ENCODE measurements around the gene PRICKLE2.
"Not testable (repeated sequence)": the region's sequence is repeated elsewhere in the genome, so short reads cannot be mapped to it uniquely, and the experiment has no call there.

PRICKLE2 gene

DNA sequence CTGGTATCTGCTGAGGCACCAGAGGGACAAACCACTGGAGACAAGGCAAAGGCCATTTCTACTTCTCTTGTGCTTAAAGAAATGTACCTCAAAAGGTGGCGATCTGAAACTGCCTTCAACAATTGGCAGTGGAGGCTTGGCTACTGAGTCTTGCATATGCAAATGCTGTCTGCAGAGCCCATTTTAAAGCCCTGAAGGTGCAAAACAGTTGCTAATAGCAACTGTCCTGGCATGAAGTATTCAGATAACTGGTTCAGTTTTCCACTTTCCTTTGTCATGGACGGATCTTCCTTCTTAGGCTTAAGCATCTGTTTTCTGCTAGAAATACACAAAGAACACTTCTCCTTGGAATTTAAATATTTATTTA lies 130.6 kb downstream of the PRICKLE2 start:
- DNase-seq = no peak

DNA sequence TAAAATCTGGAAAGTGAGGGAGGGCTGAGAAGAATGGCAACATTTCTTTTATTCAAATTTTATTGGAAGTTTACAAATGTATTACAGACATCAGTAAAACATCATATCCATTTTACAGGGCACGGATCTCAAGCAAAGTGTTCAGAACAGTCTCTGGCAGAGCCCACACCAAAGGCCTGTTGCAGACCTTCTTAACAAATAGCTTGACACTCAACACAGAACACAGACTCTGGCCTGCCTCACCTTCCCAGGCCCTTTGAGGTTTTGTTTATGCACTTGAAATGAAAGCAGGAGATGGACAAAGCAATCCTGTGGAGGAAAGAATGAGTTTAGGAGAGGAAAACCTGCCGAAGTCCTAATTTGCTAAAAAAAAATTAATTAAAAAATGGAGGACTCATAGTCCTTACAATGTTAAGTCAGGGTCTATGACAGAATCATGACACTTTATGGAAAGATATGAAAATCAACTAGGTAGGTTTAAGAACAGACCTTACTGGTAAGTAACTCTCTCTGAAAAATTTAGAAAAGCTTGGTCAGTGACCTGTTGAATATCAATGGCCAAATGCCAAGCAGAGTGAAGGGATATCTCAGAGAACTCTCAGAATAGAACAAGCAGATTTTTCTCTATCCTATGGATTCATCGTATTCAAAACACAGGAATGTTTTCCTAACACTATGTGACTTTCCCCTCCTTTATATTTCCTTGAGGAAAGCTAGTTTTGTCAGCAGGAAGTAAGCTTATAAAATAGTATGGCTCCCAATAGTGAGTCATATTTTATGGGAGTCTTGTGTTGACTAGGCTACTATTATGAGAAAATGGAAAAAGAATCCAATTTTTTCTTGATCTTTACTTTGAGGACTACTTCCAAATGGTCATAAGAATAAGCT lies 131.2 kb downstream of the PRICKLE2 start:
- DNase-seq = no peak

DNA sequence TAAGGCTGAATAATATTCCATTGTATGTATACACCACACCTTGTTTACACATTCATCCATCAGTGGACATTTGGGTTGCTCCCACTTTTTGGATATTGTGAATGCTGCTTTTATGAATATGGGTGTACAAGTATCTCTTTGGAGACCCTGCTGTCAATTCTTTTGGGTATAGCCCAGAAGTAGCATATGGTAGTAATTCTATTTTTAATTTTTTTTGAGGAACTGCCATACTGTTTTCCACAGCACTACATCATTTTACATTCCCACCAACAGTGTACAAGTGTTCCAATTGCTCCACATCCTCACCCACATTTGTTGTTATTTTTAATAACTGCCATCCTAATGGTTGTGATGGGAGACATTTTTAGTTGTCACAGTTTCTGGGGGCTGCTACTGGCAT lies 132.1 kb downstream of the PRICKLE2 start:
- DNase-seq = no peak

DNA sequence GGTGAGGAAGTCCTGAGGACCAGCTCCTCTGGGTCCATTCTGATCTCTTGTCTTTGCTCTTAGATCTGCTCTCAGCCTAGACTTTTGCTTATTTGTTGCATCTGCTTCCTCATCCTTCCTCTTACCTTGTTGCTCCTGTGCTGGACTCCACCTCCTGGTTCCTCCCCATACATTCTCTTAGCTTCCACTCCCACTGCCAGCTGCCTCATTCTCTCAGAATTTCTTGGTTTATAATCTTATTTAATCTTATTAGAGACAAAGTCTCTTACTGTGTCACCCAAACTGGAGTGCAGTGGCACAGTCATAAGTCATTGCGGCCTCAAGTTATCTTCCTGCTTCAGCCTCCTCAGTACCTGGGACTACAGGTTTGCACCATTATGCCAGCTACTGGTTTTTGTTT lies 133.8 kb downstream of the PRICKLE2 start:
- no peak for DNase-seq

DNA sequence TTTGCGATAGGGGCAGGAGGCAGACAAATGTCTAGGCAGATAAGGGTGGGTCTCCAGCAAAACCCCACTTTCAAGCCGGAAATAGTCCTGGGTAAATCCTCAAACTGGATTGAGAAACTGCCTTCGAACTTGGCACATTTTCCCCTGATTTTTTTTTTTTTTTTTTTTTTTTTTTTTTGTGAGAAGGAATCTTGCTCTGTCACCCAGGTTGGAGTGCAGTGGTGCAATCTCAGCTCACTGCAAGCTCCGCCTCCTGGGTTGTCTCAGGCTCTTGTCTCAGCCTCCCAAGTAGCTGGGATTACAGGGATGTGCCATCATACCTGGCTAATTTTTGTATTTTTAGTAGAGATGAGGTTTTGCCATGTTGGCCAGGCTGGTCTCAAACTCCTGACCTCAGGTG lies 135.9 kb downstream of the PRICKLE2 start:
- DNase-seq = not testable (repeated sequence)

DNA sequence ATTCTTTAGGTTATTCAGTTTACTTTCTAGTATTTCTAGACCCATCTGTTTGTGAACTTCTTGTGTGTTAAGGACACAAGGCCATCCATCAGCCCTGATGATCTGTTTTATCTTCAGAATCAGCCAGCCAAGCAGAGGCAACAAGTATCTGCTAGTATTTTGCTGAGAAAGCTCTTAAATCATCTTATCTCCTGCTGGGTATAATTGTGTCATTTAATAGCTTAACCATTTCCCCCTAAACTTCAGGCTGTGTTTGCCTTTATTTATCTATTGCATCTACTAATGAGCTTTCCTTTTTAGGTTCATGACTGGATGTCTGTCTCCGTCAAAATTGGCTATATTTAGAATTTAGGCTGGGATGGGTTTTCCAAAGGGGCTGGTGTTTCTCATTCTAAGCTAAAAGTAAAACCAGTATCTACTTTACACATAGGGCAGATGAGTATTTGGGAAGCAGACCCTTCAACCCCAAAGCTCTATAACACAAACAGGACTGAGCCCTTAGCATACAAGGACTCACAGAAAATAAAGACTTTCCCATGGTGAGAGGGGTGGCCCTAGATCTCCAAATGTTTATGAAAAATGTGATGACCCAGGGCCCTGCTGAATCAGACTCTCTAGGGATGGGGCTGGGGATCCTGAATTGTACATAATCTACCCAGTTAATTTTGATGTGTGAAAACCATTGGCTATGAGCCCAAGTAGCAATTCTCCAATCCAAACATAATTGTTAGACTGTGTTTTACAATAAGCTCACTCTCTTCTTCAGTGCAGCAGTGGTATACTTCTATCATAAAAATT lies 136.7 kb downstream of the PRICKLE2 start:
- DNase-seq = peak; percentile 85

DNA sequence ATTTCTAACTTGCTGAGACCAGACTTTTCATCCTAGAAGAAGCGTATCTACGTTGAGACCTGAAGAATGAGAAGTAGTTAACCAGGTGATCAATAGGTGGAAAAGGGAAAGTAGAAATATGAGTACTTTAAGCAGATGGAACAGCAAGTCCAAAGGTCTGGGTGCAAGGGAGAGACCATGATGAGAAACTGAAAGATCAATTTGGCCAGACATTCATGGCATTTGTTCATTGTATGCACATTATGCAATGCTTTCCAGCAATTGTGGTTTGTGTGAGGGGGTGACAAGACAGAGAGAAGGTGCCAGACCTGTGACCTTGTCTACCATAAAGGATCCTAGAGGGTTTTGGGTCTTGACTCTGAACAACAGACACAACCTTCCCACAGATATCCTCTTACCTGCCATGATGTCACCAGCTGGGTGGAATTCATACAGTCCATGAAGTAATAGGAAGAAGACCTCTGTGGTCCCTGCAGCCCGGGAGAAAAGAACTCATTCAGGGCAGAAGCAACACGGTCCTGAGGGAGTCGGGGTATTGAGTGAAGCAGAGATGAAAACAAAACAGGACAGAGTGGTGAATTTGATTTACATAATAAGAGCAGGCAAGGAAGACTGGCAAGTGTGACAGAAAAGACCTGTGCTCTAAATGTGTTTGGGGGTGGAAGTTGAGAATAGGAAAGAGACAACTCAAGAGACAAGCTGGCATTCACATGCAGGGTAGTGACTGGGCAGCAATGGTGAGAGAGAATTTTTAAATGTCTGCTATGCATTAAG lies 138.6 kb downstream of the PRICKLE2 start:
- DNase-seq = no peak

DNA sequence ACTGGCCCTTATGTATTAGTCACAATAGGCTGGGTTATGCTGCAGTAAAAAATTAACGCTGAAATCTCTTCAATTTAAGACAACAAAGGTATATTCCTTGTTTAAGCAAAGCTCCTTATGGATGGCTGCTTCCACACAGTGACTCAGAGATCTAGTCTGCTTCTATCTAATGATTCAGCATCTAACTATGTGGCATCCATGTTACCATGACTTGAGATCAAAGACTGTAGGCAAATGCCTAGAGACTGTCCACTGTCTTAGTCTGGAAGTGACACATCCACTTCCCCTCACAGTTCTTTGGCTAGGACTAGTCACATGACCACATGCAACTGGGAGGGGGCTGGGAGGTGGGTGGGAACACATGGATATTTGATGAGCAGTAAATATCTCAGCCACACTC lies 140.6 kb downstream of the PRICKLE2 start:
- peak; percentile 100 for DNase-seq

DNA sequence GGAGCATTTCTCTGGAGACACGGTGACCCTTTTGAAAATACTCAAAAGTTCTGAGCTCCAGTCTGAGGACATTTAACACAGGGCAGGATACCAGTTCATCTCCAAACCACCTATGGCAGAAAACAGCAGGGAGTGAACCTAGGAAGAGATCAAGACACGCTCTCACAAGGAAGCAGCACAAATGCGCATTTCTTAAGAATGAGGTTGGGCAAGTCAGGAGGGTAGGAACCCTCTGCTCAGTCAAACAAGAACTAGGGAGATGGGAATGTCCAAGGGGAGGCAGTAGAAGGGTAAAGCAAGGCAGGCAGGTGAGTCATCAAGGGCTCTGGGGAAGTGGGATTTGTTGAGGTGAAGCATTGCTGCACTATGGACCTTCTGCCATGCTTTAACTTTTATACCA lies 141.7 kb downstream of the PRICKLE2 start:
- DNase-seq = no peak

DNA sequence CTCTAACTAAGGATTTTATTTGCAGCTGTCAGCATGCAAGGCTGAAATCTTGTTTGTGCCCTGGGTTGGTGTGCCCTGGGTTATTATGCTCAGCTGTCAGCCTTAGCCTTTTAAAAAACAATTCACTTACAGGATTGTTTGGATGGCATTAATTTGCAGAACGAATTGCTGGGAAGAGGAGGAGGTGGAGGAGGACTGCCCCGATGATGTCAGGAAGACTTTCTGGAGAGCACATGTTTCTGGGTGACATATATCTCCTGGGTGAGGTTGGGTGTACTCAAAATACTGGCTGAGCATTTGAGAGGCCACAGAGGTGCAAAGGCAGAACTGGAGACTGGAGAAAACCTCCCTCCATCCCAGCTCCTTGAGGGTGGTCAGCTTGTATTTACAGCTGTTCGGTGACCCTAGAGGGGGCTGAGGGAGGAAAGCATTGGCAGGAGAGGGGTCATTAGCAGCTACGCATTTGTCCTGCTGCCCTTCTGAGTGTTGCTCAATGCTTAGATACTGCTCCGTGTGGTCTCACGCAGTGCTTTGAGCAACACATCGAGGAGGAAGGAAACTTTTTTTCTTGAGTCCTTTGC lies 142.2 kb downstream of the PRICKLE2 start:
- no peak for DNase-seq

DNA sequence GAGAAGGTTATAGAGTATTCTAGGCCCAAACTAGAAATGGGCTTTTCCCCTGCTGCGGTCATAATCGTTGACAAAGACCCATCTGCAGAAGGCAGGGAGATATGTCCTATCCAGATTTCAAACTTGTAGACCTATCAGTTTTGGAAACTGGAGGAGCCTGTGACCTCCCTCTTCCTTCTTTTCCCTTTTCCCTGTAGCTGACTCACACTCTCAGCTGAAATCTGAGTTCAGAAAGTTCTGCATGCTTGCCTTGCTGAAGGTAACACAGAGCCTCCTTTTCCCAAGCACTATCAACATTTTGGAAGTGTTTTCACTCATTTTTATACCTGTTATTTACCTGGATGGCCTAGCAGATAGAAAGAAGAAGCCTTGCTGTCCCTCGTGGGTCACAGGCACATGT lies 142.9 kb downstream of the PRICKLE2 start:
- DNase-seq = peak; percentile 39

DNA sequence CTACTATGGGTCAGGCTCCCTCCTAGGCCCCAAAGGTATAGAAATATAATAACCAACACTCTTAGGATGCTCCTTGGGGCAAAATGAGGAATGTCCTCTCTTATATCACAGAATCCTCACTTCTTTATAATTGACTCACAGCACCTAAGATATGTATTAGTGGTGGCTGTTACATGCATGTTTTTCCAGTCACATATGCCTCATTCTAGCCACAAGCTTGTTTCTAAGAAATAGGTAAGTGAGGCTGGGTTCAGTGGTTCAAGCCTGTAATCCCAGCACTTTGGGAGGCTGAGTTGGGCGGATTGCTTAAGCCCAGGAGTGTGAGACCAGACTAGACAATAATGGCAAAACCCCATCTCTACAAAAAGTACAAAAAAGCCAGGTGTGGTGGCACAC lies 144.0 kb downstream of the PRICKLE2 start:
- DNase-seq = no peak

DNA sequence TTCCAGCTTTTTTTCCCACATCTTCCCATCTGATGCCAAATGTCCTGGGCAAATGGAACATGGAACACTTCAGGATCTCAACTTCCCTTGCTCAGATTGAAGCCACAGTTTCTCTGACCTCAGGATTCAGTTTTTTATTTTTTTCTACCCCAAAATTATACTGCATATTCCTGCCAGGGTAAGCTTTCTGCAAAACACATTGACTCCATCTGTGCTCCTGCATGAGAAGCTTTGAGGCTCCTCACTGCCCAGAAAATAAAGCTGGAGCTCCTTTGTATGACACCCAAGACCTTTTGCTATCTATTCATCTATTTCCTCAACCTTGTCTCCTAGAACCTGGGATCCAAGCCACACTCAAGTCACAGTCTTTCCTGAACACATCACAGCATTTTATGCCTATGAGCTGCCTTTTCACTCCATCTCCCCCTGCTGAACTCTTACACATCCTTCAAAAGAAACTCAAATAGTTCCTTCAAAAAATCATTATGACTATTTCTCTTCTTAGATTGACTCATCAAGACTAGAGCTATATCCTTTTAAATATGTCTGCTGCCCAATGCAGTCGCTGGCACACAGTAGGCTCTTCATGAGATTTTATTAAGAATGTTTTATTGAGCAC lies 144.5 kb downstream of the PRICKLE2 start:
- DNase-seq = no peak

DNA sequence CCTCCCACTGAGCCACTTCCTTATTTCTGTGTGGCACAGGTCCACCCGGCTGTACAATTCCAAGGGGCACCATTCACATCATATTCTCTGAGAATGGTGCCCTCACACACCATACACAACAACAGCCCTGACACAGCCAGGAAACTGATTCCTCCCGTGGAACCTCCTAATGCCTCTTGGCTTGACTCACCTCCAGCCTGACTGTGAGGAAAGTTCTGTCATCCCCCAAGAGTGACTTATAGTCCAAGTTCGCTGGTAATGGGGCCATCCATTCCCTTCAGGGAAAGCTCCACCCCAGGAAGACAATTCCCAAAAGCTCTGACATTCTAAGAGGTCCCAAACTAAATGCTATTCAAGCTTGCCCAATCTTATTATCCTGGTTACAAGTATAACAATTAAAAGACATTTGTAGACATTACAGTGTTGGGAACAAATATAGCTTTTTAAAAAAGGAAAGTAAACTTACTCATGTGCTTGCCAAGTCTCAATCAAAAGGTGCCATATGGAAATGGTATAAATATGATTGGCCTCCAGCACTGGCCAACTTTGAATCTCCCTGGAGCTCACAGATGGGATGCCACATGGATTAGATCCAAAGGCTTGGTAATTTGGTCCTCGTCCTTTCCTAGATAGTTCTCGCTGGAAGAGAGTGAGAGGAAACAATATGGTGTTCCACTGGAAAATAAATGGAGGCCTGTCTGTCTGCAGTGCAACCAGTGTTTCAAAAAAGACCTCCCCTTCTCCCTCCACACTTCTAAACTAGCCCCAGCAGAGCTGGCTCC lies 145.7 kb downstream of the PRICKLE2 start:
- DNase-seq = no peak

DNA sequence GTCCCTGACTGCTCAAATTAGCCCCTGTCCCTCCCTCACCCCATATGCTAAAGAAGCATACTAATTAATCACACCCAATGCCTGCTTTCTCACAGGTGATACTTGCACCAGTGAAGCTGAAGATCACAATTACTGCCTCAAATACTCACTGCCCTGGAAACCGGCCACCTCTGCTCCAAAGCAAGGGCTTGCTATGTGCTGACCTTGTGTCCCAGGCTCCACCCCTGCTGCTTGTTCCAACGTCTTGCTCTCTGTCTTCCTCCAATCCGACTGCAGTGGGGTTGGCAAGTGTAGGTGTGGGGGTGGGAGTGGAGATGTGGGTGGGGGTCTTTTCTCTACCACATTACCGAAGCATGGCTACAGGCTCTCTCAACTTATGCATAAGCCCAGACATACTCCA lies 146.3 kb downstream of the PRICKLE2 start:
- no peak for DNase-seq

DNA sequence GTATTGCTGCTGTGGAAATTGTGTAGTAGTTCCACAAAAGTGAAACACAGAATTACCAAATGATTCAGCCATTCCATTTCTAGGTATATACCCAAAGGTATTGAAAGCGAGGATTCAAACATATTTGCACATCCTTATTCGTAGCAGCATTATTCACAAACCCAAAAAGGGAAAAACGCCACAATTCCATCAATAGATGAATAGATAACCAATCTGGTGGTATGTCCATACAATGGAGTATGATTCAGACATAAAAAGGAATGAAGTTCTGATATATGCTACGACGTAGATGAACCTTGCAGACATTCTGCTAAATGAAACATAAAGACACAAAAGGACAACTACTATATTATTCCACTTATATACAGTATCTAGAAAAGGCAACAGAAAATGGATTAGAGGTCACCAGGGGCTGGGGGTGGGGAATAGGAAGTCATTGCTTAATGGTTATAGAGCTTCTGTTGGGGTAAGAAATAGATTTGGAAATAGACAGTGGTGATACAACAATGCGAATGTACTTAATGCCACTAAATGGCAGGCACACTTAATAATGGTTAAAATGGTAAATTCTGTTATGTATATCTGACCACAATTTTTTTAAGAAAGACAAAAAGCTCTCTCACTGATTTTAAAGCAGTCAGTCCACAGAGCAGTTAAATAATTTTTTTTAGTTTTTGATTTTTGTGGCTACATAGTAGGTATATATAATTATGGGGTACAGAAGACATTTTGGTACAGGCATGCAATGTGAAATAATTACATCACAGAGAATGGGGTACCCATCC lies 150.2 kb downstream of the PRICKLE2 start:
- no peak for DNase-seq

DNA sequence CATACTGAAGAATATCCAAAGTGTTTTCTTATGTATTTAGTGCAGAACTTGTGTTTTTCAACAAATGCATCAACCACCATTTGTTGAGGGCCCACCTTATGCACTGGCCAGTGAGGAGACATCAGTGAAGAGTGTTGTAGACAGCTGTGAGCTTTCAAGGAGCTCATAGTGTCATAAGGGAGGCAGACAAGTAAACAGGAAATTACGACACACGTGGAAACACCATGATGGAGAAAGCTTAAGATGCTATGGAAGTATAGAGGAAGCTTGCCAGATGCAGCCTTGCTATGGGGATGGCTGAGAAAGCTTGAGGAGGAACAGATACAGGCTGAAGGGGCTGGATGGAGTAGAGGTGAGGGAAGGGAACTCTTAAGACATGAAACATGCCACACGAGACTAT lies 151.2 kb downstream of the PRICKLE2 start:
- DNase-seq = no peak

DNA sequence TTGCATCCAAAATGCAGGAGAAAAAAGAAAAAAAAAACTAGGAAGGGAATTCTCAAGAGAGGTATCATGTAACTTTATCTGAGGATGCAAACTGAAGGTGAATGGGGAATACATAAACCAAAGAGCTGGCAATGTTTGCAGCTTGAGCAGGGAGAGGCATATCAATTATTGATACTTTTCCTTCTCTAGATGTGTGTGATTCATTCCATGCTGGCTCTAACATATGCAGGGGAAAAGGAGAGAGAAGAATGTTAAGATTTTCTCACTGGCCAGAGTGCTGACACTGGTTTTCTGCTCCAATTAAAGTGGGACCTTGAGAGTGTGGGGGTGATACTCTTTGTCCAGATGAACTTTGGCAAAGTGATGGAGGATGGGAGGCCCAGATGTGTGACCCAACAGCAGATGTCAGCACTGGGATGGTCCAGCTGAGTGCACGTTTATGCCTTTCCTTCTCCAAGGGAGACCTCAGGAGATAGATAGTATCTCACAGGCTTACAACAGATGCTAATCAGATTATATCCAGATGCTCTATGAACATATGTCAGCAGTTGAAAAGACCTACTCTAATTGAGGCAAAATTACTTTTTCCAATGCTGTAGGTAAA lies 152.0 kb downstream of the PRICKLE2 start:
- DNase-seq = no peak

DNA sequence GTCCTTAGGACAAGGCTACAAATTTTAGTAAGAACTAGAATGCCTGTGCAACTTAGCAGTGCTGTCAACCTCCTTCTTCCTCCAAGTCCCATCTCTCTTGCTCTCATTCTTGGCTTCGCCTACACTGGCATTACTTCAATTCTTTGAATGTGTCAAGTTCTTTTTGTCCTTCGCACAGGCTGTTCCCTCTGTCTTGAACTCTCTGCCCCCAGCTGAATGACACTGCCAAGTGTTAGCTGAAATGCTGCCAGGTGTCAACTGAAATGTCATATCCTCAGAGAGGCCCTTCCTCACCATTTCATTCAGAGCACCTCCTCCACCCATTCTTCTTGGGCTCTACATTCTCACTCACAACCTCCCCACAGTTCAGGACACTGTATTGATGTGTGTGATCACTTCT lies 153.1 kb downstream of the PRICKLE2 start:
- DNase-seq = no peak

DNA sequence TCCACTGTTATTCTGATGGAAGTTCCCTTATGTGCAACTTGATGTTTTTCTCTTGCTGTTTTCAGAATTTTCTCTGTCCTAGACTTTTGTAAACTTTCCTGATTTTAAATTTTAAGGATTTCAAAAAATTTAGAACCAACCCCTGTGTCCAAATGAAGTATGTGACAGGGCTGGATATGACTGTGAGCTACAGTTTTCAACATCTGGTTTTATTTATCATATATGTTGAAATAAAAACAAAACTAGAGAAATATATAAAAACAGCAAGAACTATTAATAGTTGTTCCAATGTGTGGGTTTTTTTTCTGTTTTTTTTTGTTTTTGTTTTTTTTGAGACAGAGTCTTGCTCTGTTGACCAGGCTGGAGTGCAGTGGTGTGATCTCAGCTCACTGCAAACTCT lies 154.6 kb downstream of the PRICKLE2 start:
- no peak for DNase-seq

Measured in kidney glomerular epithelial cell (primary cell).